GM19397 (cell line): ENCODE measurements around the gene NECTIN1.

ENCODE experiments used
- ATAC-seq: cut with Tn5 transposase; IDR thresholded peaks from one replicate; pipeline ENCODE4 v1.9.1; 2021; ENCODE audit warnings: mild to moderate bottlenecking, moderate library complexity; ENCODE audit not compliant: unreplicated experiment

The NECTIN1 gene

DNA sequence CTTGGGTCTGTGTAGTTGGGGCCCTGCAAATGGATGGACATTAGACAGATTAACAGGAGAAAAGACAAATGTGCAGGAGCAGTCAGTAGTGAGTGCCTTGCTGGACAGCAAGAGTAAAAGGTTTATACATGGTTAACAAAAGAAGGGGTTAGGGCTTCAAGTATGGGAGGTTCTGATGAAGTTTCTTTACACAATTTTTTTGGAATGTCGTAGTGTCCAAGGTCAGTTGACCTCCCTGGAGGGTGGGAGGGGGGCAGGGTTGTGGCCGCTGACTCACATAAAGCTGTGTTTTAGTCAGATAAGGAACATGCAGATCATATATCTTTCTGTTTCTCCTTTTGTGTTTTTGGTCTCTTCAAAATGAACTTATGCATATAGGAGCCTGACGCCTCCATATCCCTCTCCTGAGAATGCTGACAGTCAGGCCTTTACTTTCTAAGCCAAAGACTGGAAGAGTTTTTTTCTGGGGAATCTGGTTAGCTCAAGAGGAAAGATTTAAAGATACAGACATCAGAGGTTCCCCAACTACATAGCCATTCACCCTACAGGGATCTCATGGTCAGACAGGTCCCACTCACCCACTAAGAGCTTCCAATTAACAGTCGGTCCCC, 134.3 kb downstream of the NECTIN1 start:
- ATAC-seq = no peak

DNA sequence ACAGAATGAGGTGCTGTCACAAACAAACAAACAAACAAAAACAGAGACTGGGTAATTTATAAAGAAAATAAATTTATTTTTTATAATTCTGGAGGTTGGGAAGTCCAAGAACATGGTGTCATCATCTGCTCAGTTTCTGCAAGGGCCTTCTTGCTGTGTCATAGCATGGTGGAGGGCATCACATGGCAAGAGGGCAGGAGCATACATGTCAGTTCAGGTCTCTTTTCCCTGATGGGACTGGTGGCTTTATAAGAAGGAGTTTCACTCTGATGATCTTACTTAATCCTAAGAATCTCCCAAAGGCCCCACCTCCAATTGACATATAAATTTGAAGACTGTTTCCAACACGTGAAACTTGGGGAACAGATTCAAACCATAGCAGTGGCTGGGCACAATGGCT, 135.7 kb downstream of the NECTIN1 start:
- ATAC-seq = no peak

DNA sequence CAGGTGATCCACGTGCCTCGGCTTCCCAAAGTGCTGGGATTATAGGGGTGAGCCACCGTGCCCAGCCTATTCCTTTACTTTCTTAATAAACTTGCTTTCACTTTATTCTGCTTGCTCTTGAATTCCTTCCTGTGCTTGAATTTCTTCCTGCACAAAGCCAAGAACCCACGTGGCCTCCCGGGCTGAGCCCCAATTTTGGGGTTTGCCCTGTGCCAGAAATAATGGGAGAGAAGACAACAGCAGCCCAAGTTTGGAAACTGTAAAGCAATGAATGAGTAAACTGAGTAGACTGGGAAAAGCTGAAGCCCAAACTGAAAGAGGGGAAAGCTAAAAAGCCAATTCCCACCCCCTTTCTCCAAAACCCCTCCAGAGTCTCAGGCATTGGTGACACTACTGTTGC, 136.4 kb downstream of the NECTIN1 start:
- ATAC-seq = no peak

DNA sequence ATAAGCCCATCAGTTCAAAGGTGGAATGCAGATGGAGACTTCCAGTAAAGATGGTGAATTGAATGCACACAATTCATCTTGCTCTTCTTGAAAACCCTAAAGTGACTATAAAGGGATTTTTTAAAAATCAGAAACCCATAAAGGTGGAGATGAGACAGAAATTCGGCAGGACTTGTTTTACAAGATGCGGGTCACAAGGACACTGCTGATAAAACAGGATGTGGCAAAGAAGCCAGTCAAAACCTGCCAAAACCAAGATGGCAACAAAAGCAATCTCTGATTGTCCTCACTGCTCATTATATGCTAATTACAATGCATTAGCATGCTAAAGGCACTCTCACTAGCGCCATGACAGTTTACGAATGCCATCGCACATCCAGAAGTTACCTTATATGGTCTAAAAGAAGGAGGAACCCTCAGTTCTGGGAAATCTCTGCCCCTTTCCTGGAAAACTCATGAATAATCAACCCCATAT, 137.1 kb downstream of the NECTIN1 start:
- ATAC-seq = no peak

DNA sequence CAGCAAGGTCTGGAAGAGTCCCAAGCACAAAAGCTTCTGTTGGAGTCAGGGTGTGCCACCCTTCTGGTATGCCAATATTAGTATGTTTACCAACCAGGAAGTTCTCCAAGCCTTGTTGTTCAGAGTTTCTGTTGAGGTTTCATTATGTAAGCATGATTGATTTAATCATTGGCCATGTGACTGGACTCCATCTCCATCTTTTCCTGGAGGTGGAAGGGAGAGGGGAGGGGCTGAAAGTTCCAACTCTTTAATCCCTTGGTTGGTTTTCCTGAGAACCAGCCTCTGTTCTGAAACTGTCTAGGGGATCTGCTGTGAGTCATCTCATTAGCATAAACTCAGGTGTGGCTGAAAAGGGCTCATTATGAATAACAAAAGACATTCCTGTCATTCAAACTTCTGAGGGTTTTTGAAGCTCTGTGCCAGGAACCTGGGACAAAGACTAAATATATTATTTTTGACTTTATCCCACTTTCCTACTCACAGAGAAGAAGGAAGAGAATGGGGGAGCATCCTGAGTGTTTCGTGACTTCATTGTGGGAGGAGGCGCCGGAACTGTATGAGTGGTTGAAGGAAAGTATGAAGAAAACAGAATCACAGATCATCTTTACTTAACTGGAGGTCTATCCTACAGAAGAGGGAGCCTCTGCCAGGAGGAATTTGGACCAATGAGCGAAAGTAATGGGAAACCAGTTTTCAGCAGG, 138.2 kb downstream of the NECTIN1 start:
- no peak for ATAC-seq

DNA sequence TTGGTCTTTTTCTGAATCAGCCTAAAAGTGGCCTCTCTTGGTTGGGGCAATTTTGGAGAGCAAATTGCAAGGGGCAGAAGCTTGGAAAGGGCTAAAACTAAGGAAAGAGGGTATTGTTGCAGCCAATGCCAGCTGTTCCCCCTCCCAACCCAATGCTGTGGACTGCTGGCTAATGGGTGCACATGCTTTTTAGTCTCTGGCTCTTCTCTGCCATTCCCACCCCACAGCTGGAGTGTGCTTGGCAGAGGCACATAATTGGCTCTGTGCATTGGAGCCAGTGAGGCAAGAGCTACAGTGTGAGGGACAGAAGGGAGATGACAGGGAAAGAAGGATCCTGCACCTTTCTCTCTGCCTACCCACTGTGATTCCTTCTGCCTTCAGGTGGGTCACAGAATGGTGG, 140.0 kb downstream of the NECTIN1 start:
- ATAC-seq = no peak
